ENCODE data around the gene ARHGAP26. TPM values are rescaled to one million over a fixed set of nuclear protein-coding genes. Genes with fewer than 3 reads are reported as not detected.

The ARHGAP26 gene
- total RNA-seq, 1 experiment from 2014 or later: 34.5 TPM

DNA sequence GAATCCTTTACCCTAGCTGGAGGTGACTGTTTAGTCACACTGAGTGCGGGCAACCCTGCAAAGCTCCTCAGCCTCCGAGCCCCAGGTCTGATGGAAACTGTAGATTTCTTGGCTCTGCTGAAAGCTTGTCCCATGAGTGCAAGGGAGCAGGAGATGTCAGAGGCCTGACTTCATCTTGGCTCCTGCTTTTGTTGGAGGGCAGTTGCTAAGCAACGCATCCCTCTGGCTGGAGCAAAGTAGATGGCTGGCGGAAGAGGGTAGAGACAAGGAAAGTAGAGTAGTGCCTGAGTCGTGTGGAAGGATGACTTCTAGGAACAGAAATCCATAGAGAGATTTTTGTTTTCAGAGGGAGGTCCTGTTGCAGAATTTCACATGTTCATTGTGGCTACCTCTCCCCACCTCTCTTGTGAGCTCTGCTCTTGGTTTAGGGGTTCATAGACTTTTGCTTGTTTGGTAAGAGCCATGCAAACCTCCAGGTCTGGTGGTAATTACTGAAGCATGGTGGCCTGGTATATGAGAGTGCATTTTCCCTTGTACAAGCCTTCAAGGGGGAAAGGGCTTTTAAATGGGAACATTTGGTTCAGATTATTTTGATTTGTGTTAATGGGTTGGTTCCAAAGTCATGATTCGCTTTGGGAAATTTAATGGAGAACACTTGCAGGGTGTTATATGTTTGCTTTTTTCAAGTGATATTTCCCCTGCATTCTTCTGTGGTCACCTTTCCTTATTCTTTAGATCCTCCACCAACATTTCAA is 71.5 kb downstream of the ARHGAP26 start:
- ATAC-seq (no peak), DNase-seq (ENCODE audit: low read depth, low spot score) (no peak)
- no peaks in the 10 kb centered on the region for H3K36me3 ChIP-seq (ENCODE audit: control insufficient read depth in 1 of 2, insufficient read depth in 2 of 2, low read length in 2 of 2)
- H4K20me1 ChIP-seq (ENCODE audit: insufficient read depth): no peaks in the 10 kb centered on the region
- H3K9me2 ChIP-seq (ENCODE audit: insufficient read depth): no peaks in the 10 kb centered on the region
- H3K4me2 ChIP-seq (ENCODE audit: low read length): no peak overlapping the region
- H3K27ac ChIP-seq (ENCODE audit: low read depth, low read length): no peak overlapping the region
- H3K4me1 ChIP-seq (ENCODE audit: control insufficient read depth in 1 of 2, insufficient read depth in 2 of 2, low read length in 2 of 2): peaks cover 18 to 21% of the 10 kb centered on the region in 2 experiments
- RAD21 ChIA-PET (ENCODE audit: low non-redundant PET in 1 of 2, low total read pairs in 2 of 2, uncharacterized antibody in 2 of 2, unreplicated experiment in 2 of 2): no interaction called here
- intact Hi-C loops (cut with micrococcal nuclease): no loop called here
- H3K4me3 ChIP-seq (replicated peaks in 1 of 2; ENCODE audit: low read depth in 1 of 2, low read length in 2 of 2): no peak overlapping the region
- CTCF ChIA-PET: no interaction called here
- H3K9ac ChIP-seq (ENCODE audit: low read length): no peak overlapping the region
- H2AFZ ChIP-seq (ENCODE audit: low read depth, low read length, poor library complexity, severe bottlenecking): no peak overlapping the region
- POLR2A ChIA-PET: no interaction called here
- H3K79me2 ChIP-seq (ENCODE audit: insufficient read depth, low read length): peaks cover 21% of the 10 kb centered on the region; the same call in 1 of the 2 replicates
- TF ChIP-seq TCF7L2 (IDR thresholded peaks at IDR 0.05; ENCODE audit: borderline replicate concordance, extremely low read depth, insufficient read depth, insufficient read length) (no peak), EGR1 (IDR thresholded peaks at IDR 0.05; ENCODE audit: low read depth) (no peak), EZH2 (IDR thresholded peaks at IDR 0.05) (no peak), SIN3A (IDR thresholded peaks at IDR 0.05; ENCODE audit: low read depth) (no peak), JUND (IDR thresholded peaks at IDR 0.05) (no peak), ELF1 (IDR thresholded peaks at IDR 0.05; ENCODE audit: borderline replicate concordance, low read depth) (no peak), RAD21 (IDR thresholded peaks at IDR 0.05; ENCODE audit: low read depth) (no peak), YY1 (IDR thresholded peaks at IDR 0.05; ENCODE audit: extremely low read depth, insufficient replicate concordance, low read depth, low read length) (no peak), ZFX (IDR thresholded peaks at IDR 0.05) (no peak), CBX3 (IDR thresholded peaks at IDR 0.05; ENCODE audit: low read depth) (no peak), EZH2phosphoT487 (IDR thresholded peaks at IDR 0.05; ENCODE audit: borderline replicate concordance) (no peak)
- TF ChIP-seq, protein P1, sequence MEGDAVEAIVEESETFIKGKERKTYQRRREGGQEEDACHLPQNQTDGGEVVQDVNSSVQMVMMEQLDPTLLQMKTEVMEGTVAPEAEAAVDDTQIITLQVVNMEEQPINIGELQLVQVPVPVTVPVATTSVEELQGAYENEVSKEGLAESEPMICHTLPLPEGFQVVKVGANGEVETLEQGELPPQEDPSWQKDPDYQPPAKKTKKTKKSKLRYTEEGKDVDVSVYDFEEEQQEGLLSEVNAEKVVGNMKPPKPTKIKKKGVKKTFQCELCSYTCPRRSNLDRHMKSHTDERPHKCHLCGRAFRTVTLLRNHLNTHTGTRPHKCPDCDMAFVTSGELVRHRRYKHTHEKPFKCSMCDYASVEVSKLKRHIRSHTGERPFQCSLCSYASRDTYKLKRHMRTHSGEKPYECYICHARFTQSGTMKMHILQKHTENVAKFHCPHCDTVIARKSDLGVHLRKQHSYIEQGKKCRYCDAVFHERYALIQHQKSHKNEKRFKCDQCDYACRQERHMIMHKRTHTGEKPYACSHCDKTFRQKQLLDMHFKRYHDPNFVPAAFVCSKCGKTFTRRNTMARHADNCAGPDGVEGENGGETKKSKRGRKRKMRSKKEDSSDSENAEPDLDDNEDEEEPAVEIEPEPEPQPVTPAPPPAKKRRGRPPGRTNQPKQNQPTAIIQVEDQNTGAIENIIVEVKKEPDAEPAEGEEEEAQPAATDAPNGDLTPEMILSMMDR (IDR thresholded peaks at IDR 0.05 in 2 of 3, conservative IDR thresholded peaks at IDR 0.05 in 1 of 3; ENCODE audit: borderline replicate concordance in 1 of 3, insufficient read depth in 1 of 3, low read depth in 2 of 3, low read length in 2 of 3): no peak
- TF ChIP-seq, protein P2, sequence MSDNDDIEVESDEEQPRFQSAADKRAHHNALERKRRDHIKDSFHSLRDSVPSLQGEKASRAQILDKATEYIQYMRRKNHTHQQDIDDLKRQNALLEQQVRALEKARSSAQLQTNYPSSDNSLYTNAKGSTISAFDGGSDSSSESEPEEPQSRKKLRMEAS (IDR thresholded peaks at IDR 0.05): no peak
- TF ChIP-seq, protein P3, sequence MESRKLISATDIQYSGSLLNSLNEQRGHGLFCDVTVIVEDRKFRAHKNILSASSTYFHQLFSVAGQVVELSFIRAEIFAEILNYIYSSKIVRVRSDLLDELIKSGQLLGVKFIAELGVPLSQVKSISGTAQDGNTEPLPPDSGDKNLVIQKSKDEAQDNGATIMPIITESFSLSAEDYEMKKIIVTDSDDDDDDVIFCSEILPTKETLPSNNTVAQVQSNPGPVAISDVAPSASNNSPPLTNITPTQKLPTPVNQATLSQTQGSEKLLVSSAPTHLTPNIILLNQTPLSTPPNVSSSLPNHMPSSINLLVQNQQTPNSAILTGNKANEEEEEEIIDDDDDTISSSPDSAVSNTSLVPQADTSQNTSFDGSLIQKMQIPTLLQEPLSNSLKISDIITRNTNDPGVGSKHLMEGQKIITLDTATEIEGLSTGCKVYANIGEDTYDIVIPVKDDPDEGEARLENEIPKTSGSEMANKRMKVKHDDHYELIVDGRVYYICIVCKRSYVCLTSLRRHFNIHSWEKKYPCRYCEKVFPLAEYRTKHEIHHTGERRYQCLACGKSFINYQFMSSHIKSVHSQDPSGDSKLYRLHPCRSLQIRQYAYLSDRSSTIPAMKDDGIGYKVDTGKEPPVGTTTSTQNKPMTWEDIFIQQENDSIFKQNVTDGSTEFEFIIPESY (IDR thresholded peaks at IDR 0.05; ENCODE audit: extremely low read depth, insufficient replicate concordance, low read length): no peak
- H3K9me3 ChIP-seq (ENCODE audit: control insufficient read depth in 1 of 2, insufficient read depth in 1 of 2, low read depth in 1 of 2, low read length in 2 of 2): no peaks in the 10 kb centered on the region
- no TSS peak for BruUV-seq (replicated peaks)
- H3K27me3 ChIP-seq (ENCODE audit: insufficient read depth, low read length): no peaks in the 10 kb centered on the region
